ENCODE measurements around the gene PIGK.
"Not testable (repeated sequence)": the region's sequence is repeated elsewhere in the genome, so short reads cannot be mapped to it uniquely, and the experiment has no call there.

Gene PIGK

GRCh38 chr1:77188770-77189169 lies 30.5 kb downstream of the PIGK start:
- no peak for DNase-seq

GRCh38 chr1:77186907-77187306 lies 32.3 kb downstream of the PIGK start:
- not testable (repeated sequence) for DNase-seq

- no peak for DNase-seq
These were observed 37.1 kb downstream of the PIGK start for GRCh38 chr1:77182083-77182482.

GRCh38 chr1:77179632-77180031 lies 39.6 kb downstream of the PIGK start:
- DNase-seq = no peak

- no peak for DNase-seq
These were observed 43.9 kb downstream of the PIGK start for GRCh38 chr1:77175230-77175844.

GRCh38 chr1:77170687-77171086 lies 48.5 kb downstream of the PIGK start:
- no peak for DNase-seq

GRCh38 chr1:77168358-77168757 lies 50.9 kb downstream of the PIGK start:
- no peak for DNase-seq

GRCh38 chr1:77164434-77164944 lies 54.7 kb downstream of the PIGK start:
- DNase-seq = no peak

GRCh38 chr1:77159706-77160105 lies 59.5 kb downstream of the PIGK start:
- DNase-seq = not testable (repeated sequence)

GRCh38 chr1:77156214-77156613 lies 63.0 kb downstream of the PIGK start:
- no peak for DNase-seq

GRCh38 chr1:77146270-77146669 lies 73.0 kb downstream of the PIGK start:
- no peak for DNase-seq

GRCh38 chr1:77143529-77144121 lies 75.6 kb downstream of the PIGK start:
- DNase-seq = no peak

- DNase-seq = no peak
These were observed 79.8 kb downstream of the PIGK start for GRCh38 chr1:77139389-77139788.

GRCh38 chr1:77134359-77134758 lies 84.9 kb downstream of the PIGK start:
- no peak for DNase-seq

- no peak for DNase-seq
These were observed 85.4 kb downstream of the PIGK start for GRCh38 chr1:77133731-77134358.

- DNase-seq = no peak
These were observed 92.9 kb downstream of the PIGK start for GRCh38 chr1:77126307-77126706.

GRCh38 chr1:77121503-77121902 lies 97.7 kb downstream of the PIGK start:
- DNase-seq = no peak

- no peak for DNase-seq
These were observed 98.3 kb downstream of the PIGK start for GRCh38 chr1:77120950-77121349.

GRCh38 chr1:77118712-77119111 lies 100.5 kb downstream of the PIGK start:
- no peak for DNase-seq

GRCh38 chr1:77104672-77105071 lies 114.6 kb downstream of the PIGK start:
- no peak for DNase-seq

- no peak for DNase-seq
These were observed 115.7 kb downstream of the PIGK start for GRCh38 chr1:77103486-77103885.

GRCh38 chr1:77100875-77101274 lies 118.4 kb downstream of the PIGK start:
- no peak for DNase-seq

GRCh38 chr1:77096496-77097255 lies 122.6 kb downstream of the PIGK start:
- DNase-seq = no peak

- no peak for DNase-seq
These were observed 124.0 kb downstream of the PIGK start for GRCh38 chr1:77095236-77095635.

All from activated T-cell treated with anti-CD3 and anti-CD28 coated beads, Interleukin-2, amount 50 U/mL, for 1 hour (primary cell).